Measurements from ENCODE around the gene ADAMTS2. TPM values are rescaled to one million over a fixed set of nuclear protein-coding genes. Genes with fewer than 3 reads are reported as not detected.

The ADAMTS2 gene
- total and polyA plus RNA-seq, 2 of the 8 experiments (the other 6 are each of a cell fraction or from before 2014, with no cell fraction given) = 6.6 to 7.3 TPM

DNA sequence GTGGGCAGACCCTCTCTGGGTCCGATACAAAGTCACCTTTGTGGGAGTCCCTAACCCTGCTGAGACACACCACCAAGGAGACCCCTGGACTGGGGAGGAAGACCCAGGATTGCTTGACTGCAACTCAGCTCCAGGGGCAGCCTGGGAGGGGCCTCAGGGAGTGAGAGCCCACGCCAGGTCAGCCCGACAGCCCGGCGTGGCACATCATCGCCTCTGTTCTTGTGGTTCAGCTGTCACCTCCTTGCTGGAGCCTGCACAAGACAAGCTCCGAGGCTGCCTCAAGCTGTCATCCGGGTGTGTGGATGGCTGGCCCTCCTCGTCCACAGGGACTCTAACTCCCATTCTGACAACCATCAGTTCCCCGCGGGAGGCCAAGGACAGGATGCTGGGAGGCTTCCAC is 151.5 kb downstream of the ADAMTS2 start (continued):
- TF ChIP-seq SAP30 (IDR thresholded peaks at IDR 0.05; ENCODE audit: insufficient read depth, insufficient replicate concordance, low read length) (no peak), SRF (IDR thresholded peaks at IDR 0.05; ENCODE audit: low read depth, low read length) (no peak), RBBP5 (IDR thresholded peaks at IDR 0.05; ENCODE audit: borderline replicate concordance, low read depth, low read length) (no peak)
